ENCODE measurements around the gene NT5C3B.

Gene NT5C3B

DNA sequence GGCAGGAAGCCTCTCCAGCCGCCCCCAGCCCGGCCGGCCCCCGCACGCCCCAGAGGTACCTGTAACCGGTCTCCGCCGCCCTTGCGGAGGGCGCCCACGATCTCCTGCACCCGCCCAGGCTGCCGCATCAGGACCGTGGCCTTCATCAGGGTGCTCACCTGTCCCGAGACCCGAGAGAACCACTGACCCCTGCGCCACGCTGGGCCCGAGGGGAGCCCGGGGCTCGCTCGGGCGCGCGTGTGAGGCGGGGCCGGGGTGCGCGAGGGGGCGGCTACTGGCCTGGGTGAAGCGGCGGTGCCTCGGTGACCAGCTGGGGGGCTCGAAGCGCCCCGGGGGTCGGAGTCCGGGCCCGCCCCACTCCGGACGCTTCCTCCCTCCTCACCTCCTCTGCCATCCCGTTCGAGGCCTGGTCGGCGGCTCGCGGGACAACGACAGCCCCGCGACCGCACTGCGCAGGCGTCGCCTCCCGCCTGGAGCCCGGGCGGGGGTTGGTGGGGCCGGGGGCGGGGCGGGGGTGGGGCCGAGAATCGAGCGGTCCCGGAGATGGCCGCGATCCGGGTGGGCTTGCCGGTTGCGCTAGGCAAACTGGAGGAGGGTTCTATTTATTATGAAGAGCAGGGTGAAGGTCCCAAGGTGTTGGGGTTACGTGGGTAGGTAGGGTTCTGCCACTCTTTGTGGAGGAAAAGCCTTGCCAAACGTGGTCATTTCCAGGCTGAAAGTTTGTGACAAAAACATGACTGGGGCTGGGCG lies at the start of gene NT5C3B:
Gene NT5C3B (minus strand): TSS at position 433 of the 750 bp plus-strand sequence. CDS start 39 bp downstream, at position 394.
- TF ChIP-seq ZBTB7A (IDR thresholded peaks at IDR 0.05; ENCODE audit: low read depth) (peak; percentile 75), USF1 (IDR thresholded peaks at IDR 0.05) (no peak), TAF1 (IDR thresholded peaks at IDR 0.05; ENCODE audit: low read depth) (peak; percentile 57), EP300 (IDR thresholded peaks at IDR 0.05; ENCODE audit: borderline replicate concordance) (no peak), TCF12 (IDR thresholded peaks at IDR 0.05; ENCODE audit: low read depth) (no peak), FOXM1 (IDR thresholded peaks at IDR 0.05; ENCODE audit: borderline replicate concordance, low read depth) (no peak), EGR1 (IDR thresholded peaks at IDR 0.05) (peak; percentile 35)
- TF ChIP-seq, protein P1, sequence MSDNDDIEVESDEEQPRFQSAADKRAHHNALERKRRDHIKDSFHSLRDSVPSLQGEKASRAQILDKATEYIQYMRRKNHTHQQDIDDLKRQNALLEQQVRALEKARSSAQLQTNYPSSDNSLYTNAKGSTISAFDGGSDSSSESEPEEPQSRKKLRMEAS (IDR thresholded peaks at IDR 0.05): peak; percentile 31; the same call in 1 of the 2 replicates

GRCh38 chr17:41885733-41886132 lies 49.7 kb upstream of the NT5C3B start:
- TF ChIP-seq RAD21 (IDR thresholded peaks at IDR 0.05; ENCODE audit: low read depth) (peak; percentile 34; the same call in 1 of the 2 replicates), TAF1 (IDR thresholded peaks at IDR 0.05; ENCODE audit: low read depth) (no peak), CREB1 (IDR thresholded peaks at IDR 0.05; ENCODE audit: low read depth) (no peak)

- TF ChIP-seq NFIC (IDR thresholded peaks at IDR 0.05): no peak
- no peak for TF ChIP-seq EGR1 (IDR thresholded peaks at IDR 0.05)
Measured at GRCh38 chr17:41882756-41883155, 46.7 kb upstream of the NT5C3B start.

GRCh38 chr17:41880130-41880529 lies 44.1 kb upstream of the NT5C3B start:
- no peak for TF ChIP-seq TEAD4 (IDR thresholded peaks at IDR 0.05)
- no peak for TF ChIP-seq EP300 (IDR thresholded peaks at IDR 0.05; ENCODE audit: borderline replicate concordance)
- TF ChIP-seq TCF12 (IDR thresholded peaks at IDR 0.05; ENCODE audit: low read depth): no peak
- TF ChIP-seq, protein P2, sequence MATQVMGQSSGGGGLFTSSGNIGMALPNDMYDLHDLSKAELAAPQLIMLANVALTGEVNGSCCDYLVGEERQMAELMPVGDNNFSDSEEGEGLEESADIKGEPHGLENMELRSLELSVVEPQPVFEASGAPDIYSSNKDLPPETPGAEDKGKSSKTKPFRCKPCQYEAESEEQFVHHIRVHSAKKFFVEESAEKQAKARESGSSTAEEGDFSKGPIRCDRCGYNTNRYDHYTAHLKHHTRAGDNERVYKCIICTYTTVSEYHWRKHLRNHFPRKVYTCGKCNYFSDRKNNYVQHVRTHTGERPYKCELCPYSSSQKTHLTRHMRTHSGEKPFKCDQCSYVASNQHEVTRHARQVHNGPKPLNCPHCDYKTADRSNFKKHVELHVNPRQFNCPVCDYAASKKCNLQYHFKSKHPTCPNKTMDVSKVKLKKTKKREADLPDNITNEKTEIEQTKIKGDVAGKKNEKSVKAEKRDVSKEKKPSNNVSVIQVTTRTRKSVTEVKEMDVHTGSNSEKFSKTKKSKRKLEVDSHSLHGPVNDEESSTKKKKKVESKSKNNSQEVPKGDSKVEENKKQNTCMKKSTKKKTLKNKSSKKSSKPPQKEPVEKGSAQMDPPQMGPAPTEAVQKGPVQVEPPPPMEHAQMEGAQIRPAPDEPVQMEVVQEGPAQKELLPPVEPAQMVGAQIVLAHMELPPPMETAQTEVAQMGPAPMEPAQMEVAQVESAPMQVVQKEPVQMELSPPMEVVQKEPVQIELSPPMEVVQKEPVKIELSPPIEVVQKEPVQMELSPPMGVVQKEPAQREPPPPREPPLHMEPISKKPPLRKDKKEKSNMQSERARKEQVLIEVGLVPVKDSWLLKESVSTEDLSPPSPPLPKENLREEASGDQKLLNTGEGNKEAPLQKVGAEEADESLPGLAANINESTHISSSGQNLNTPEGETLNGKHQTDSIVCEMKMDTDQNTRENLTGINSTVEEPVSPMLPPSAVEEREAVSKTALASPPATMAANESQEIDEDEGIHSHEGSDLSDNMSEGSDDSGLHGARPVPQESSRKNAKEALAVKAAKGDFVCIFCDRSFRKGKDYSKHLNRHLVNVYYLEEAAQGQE (IDR thresholded peaks at IDR 0.05; ENCODE audit: low read depth): no peak
- no peak for TF ChIP-seq TAF1 (IDR thresholded peaks at IDR 0.05; ENCODE audit: low read depth)
- TF ChIP-seq EGR1 (IDR thresholded peaks at IDR 0.05): no peak
- TF ChIP-seq, protein P1 (IDR thresholded peaks at IDR 0.05): no peak
- TF ChIP-seq RAD21 (IDR thresholded peaks at IDR 0.05; ENCODE audit: low read depth): no peak
- no peak for TF ChIP-seq NFIC (IDR thresholded peaks at IDR 0.05)
- no peak for TF ChIP-seq CEBPB (IDR thresholded peaks at IDR 0.05)
- no peak for TF ChIP-seq USF1 (IDR thresholded peaks at IDR 0.05)
- TF ChIP-seq FOXM1 (IDR thresholded peaks at IDR 0.05; ENCODE audit: borderline replicate concordance, low read depth): no peak
- no peak for TF ChIP-seq ZBTB7A (IDR thresholded peaks at IDR 0.05; ENCODE audit: low read depth)
- TF ChIP-seq CREB1 (IDR thresholded peaks at IDR 0.05; ENCODE audit: low read depth): no peak
- no peak for TF ChIP-seq YY1 (IDR thresholded peaks at IDR 0.05; ENCODE audit: low read depth)

- TF ChIP-seq NFIC (IDR thresholded peaks at IDR 0.05) (no peak), TCF12 (IDR thresholded peaks at IDR 0.05; ENCODE audit: low read depth) (no peak), RAD21 (IDR thresholded peaks at IDR 0.05; ENCODE audit: low read depth) (no peak), EGR1 (IDR thresholded peaks at IDR 0.05) (no peak), USF1 (IDR thresholded peaks at IDR 0.05) (no peak), TAF1 (IDR thresholded peaks at IDR 0.05; ENCODE audit: low read depth) (no peak), ZBTB7A (IDR thresholded peaks at IDR 0.05; ENCODE audit: low read depth) (no peak), CEBPB (IDR thresholded peaks at IDR 0.05) (no peak), EP300 (IDR thresholded peaks at IDR 0.05; ENCODE audit: borderline replicate concordance) (no peak), FOXM1 (IDR thresholded peaks at IDR 0.05; ENCODE audit: borderline replicate concordance, low read depth) (no peak), YY1 (IDR thresholded peaks at IDR 0.05; ENCODE audit: low read depth) (no peak), TEAD4 (IDR thresholded peaks at IDR 0.05) (no peak), CREB1 (IDR thresholded peaks at IDR 0.05; ENCODE audit: low read depth) (no peak)
- TF ChIP-seq, protein P2 (IDR thresholded peaks at IDR 0.05; ENCODE audit: low read depth): no peak
- TF ChIP-seq, protein P1 (IDR thresholded peaks at IDR 0.05): no peak
Measured at GRCh38 chr17:41873559-41874292, 37.7 kb upstream of the NT5C3B start.

Data from Ishikawa (cell line).